IMR-90 (cell line): ENCODE data around the gene CABP7. TPM values are rescaled to one million over a fixed set of nuclear protein-coding genes. Genes with fewer than 3 reads are reported as not detected.

Source experiments
- ATAC-seq: fragments of 200-7000 bp; cut with Tn5 transposase; 2 replicates; pipeline ENCODE4 v1.9.1; 2020; ENCODE audit warnings: low read depth, mild to moderate bottlenecking, moderate library complexity
- BruUV-seq: library from RNA; stranded (reverse); fragments of 400-500 nt; replicated peaks from 2 replicates; lab custom pipeline; 2021; lab: Mats Ljungman, UMichigan
- CTCF ChIA-PET: fragments of 300-600 bp; formaldehyde crosslinking; extraction: SDS; loops from one replicate; lab custom pipeline; 2021; ENCODE audit warnings: antibody characterized with exemption; lab: Yijun Ruan, JAX
- POLR2A ChIA-PET: fragments of 300-600 bp; sonication (Branson Sonifier 250); formaldehyde crosslinking; loops from one replicate; lab custom pipeline; 2022; ENCODE audit warnings: antibody characterized with exemption; ENCODE audit not compliant: unreplicated experiment; lab: Charles Lee
- DNase-seq: peaks from one replicate; pipeline ENCODE4 v3.0.0; 2013
- H2AFZ ChIP-seq: replicated peaks from 2 replicates; pipeline ENCODE3; 2013; ENCODE audit warnings: low read length, mild to moderate bottlenecking; ENCODE audit not compliant: poor library complexity
- H2AK5ac ChIP-seq: 2 replicates; pipeline ENCODE4 v1.6.1; 2013; ENCODE audit warnings: low read depth, low read length, inconsistent platforms
- H2AK9ac ChIP-seq: replicated peaks from 2 replicates; pipeline ENCODE3; 2013; ENCODE audit warnings: mild to moderate bottlenecking, low read depth, low read length, moderate library complexity; ENCODE audit not compliant: poor library complexity
- H2BK120ac ChIP-seq: 2 replicates; pipeline ENCODE4 v1.6.1; 2013; ENCODE audit warnings: low read depth, low read length, inconsistent platforms
- H2BK15ac ChIP-seq: 3 replicates; pipeline ENCODE4 v1.6.1; 2013; ENCODE audit warnings: low read depth, low read length, inconsistent platforms
- H2BK20ac ChIP-seq: 2 replicates; pipeline ENCODE4 v1.6.1; 2013; ENCODE audit warnings: low read depth, mild to moderate bottlenecking, inconsistent platforms, low read length, moderate library complexity
- H2BK5ac ChIP-seq: 2 replicates; pipeline ENCODE4 v1.6.1; 2013; ENCODE audit warnings: mild to moderate bottlenecking, low read depth, low read length, inconsistent platforms; ENCODE audit not compliant: poor library complexity, severe bottlenecking
- H3K14ac ChIP-seq: replicated peaks from 2 replicates; pipeline ENCODE4 v1.6.1; 2013; ENCODE audit warnings: low read depth, low read length, inconsistent platforms
- H3K18ac ChIP-seq: 2 replicates; pipeline ENCODE4 v1.6.1; 2013; ENCODE audit warnings: low read depth, low read length, control low read depth
- H3K23ac ChIP-seq: 2 replicates; pipeline ENCODE4 v1.6.1; 2013; ENCODE audit warnings: low read depth, low read length, inconsistent platforms
- H3K27ac ChIP-seq: 2 replicates; pipeline ENCODE4 v1.5.1; 2013; ENCODE audit warnings: mild to moderate bottlenecking, control low read depth, low read length; ENCODE audit not compliant: insufficient read depth
- H3K27me3 ChIP-seq: 2 replicates; pipeline ENCODE4 v1.6.1; 2013; ENCODE audit warnings: low read length; ENCODE audit not compliant: control insufficient read depth, insufficient read depth
- H3K36me3 ChIP-seq: 2 replicates; pipeline ENCODE4 v1.6.1; 2013; ENCODE audit warnings: low read length, mixed read lengths; ENCODE audit not compliant: control insufficient read depth, insufficient read depth
- H3K4ac ChIP-seq: 2 replicates; pipeline ENCODE4 v1.6.1; 2013; ENCODE audit warnings: low read depth, low read length, inconsistent platforms
- H3K4me1 ChIP-seq: 2 replicates; pipeline ENCODE4 v1.6.1; 2013; ENCODE audit warnings: low read length, mixed read lengths; ENCODE audit not compliant: control insufficient read depth, insufficient read depth
- H3K4me2 ChIP-seq: 2 replicates; pipeline ENCODE4 v1.6.1; 2013; ENCODE audit warnings: low read depth, mild to moderate bottlenecking, control low read depth, low read length, moderate library complexity
- H3K4me3 ChIP-seq: 2 replicates; pipeline ENCODE4 v1.5.1; 2013; ENCODE audit warnings: low read depth, mild to moderate bottlenecking, control low read depth, low read length, moderate library complexity; ENCODE audit not compliant: insufficient read depth
- H3K56ac ChIP-seq: 2 replicates; pipeline ENCODE4 v1.6.1; 2013; ENCODE audit warnings: low read length, inconsistent platforms; ENCODE audit not compliant: insufficient read depth; ENCODE audit errors: extremely low read depth
- H3K79me1 ChIP-seq, 2 experiments: 2 replicates each; pipeline ENCODE4 v1.6.1; 2013; ENCODE audit warnings: low read length in 2 of 2, inconsistent platforms in 1 of 2, low read depth in 1 of 2
- H3K9ac ChIP-seq: 2 replicates; pipeline ENCODE4 v1.6.1; 2013; ENCODE audit warnings: low read depth, low read length, control low read depth
- H3K9me1 ChIP-seq: 2 replicates; pipeline ENCODE4 v1.6.1; 2013; ENCODE audit warnings: low read length, inconsistent platforms; ENCODE audit not compliant: insufficient read depth
- H3K9me3 ChIP-seq: 2 replicates; pipeline ENCODE4 v1.6.1; 2013; ENCODE audit warnings: low read length; ENCODE audit not compliant: control insufficient read depth, insufficient read depth
- H4K20me1 ChIP-seq: 2 replicates; pipeline ENCODE4 v1.6.1; 2013; ENCODE audit warnings: low read length, inconsistent platforms; ENCODE audit not compliant: insufficient read depth
- H4K5ac ChIP-seq: 2 replicates; pipeline ENCODE4 v1.6.1; 2013; ENCODE audit warnings: mild to moderate bottlenecking, low read depth, low read length, control low read depth
- H4K8ac ChIP-seq, 2 experiments: 2 replicates each; pipeline ENCODE4 v1.6.1; 2013; ENCODE audit warnings: low read depth in 2 of 2, low read length in 2 of 2, control low read depth in 1 of 2, inconsistent platforms in 1 of 2
- H4K91ac ChIP-seq: 2 replicates; pipeline ENCODE4 v1.6.1; 2013; ENCODE audit warnings: low read depth, low read length, inconsistent platforms; ENCODE audit not compliant: insufficient read depth
- BHLHE40 ChIP-seq: fragments of 150-350 bp; IDR thresholded peaks from 2 replicates; pipeline ENCODE4 v1.6.1; 2016; ENCODE audit warnings: mild to moderate bottlenecking, low read depth, low read length
- CEBPB ChIP-seq: IDR thresholded peaks from 2 replicates; pipeline ENCODE4 v1.6.1; 2012; ENCODE audit warnings: low read depth, low read length, improper control_type of control experiment
- CHD1 ChIP-seq: IDR thresholded peaks from 2 replicates; pipeline ENCODE4 v1.6.1; 2012; ENCODE audit warnings: low read depth, low read length, improper control_type of control experiment
- MAFK ChIP-seq: IDR thresholded peaks from 2 replicates; pipeline ENCODE4 v1.6.1; 2012; ENCODE audit warnings: low read depth, low read length, improper control_type of control experiment
- NFE2L2 ChIP-seq: fragments of 150-350 bp; IDR thresholded peaks from 2 replicates; pipeline ENCODE4 v1.6.1; 2016; ENCODE audit warnings: low read depth, mild to moderate bottlenecking, low read length
- RAD21 ChIP-seq: IDR thresholded peaks from 2 replicates; pipeline ENCODE4 v1.6.1; 2012; ENCODE audit warnings: low read length, improper control_type of control experiment
- RCOR1 ChIP-seq: IDR thresholded peaks from 2 replicates; pipeline ENCODE4 v1.6.1; 2012; ENCODE audit warnings: mild to moderate bottlenecking, low read length, improper control_type of control experiment; ENCODE audit not compliant: insufficient replicate concordance
- SMC3 ChIP-seq: fragments of 150-350 bp; IDR thresholded peaks from 2 replicates; pipeline ENCODE4 v1.6.1; 2016; ENCODE audit warnings: low read depth, mild to moderate bottlenecking, antibody characterized with exemption, low read length, moderate library complexity
- WGBS, 2 experiments: methylation state at CpG; one replicate each; pipeline versions ENCODE4 v1.1.5 to v1.1.7; 2013; ENCODE audit warnings: missing lambda C conversion rate in 2 of 2; ENCODE audit not compliant: insufficient read length in 1 of 2; ENCODE audit errors: extremely low coverage in 2 of 2; 5-methylcytosine and 5-hydroxymethylcytosine counted together
- dilution Hi-C: fragments of 300-500 bp; cut with HindIII; formaldehyde crosslinking; loops from one replicate; pipeline ENCODE4 v1.14.3; 2018; ENCODE audit warnings: low sequenced_read_pairs; ENCODE audit not compliant: unreplicated experiment
- in situ Hi-C: fragments of 300-500 bp; cut with MboI; formaldehyde crosslinking; loops from 3 replicates; pipeline ENCODE4 v1.14.3; 2019; ENCODE audit warnings: low sequenced_read_pairs, inconsistent platforms, mixed read lengths
- intact Hi-C: fragments of 100-400 bp; cut with micrococcal nuclease; formaldehyde crosslinking; loops from 2 replicates; pipeline ENCODE4 v1.10.0; 2022
- polyA plus RNA-seq, 3 experiments: library from polyadenylated mRNA; depleted of rRNA; stranded (reverse); fragments of >200 nt; gene quantifications; 2 replicates each; pipeline ENCODE4 v1.2.3, GENCODE V29; 2012; ENCODE audit warnings: low replicate concordance in 1 of 3
- total RNA-seq: library from RNA; depleted of rRNA; stranded (reverse); fragments of >200 nt; gene quantifications from 2 replicates; pipeline ENCODE4 v1.2.3, GENCODE V29; 2012
- TF ChIP-seq, protein P1 (sequence below): fragments of 150-350 bp; IDR thresholded peaks from 2 replicates; pipeline ENCODE4 v1.6.1; 2016; ENCODE audit warnings: low read depth, mild to moderate bottlenecking, low read length, moderate library complexity, borderline replicate concordance
- TF ChIP-seq, protein P2 (sequence below): conservative IDR thresholded peaks from 2 replicates; pipeline ENCODE4 v1.5.1; 2012; ENCODE audit warnings: mild to moderate bottlenecking, low read depth, low read length, improper control_type of control experiment
- TF ChIP-seq, protein P3 (sequence below): fragments of 150-350 bp; IDR thresholded peaks from 2 replicates; pipeline ENCODE4 v1.6.1; 2017; ENCODE audit warnings: mild to moderate bottlenecking, antibody characterized with exemption, low read length, low read depth

Gene CABP7
- total and polyA plus RNA-seq, 2 of the 4 experiments (the other 2 are of a cell fraction), result under 0.01 to 0.03 TPM

DNA sequence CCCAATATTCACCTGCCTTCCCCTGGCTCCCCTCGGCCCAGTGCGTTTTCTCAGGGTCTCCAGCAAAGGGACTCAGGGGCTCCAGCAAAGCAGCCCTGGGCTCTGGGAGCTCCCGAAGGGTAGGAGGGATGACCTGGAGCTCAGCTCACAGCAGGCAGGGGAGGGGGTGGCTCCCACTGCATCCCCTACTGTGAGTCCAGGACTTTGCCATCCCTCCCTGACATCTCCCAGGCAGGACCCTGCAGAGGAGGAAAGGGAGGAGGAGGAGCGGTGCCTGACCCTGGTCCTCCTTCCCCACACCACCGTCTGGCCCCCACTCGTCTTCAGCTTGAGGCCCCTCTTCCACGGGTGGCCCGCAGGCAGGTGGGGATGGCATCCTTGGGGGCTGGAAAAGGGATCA is 5.0 kb downstream of the CABP7 start:
- BruUV-seq, result no TSS peak
- H3K18ac ChIP-seq, result no peak overlapping the region
- H3K9me3 ChIP-seq, result no peaks in the 10 kb centered on the region
- H3K4ac ChIP-seq, result no peak overlapping the region
- no peak overlapping the region for H2AK9ac ChIP-seq
- POLR2A ChIA-PET, result interaction anchor here (0.6 kb wide), 1 partner anchor 482 kb away, joined by 3 read pairs; no protein-coding TSS in a partner anchor
- no peak overlapping the region for H3K23ac ChIP-seq
- intact Hi-C loops, result no loop called here
- H2AFZ ChIP-seq, result peak overlapping the region; percentile 48
- WGBS, 2 experiments, result no CpG with 5 or more reads among the region's 8 CpGs
- no peak overlapping the region for H3K27ac ChIP-seq
- no peaks in the 10 kb centered on the region; the same call in 1 of the 2 replicates for H3K4me1 ChIP-seq
- no peak overlapping the region for H4K5ac ChIP-seq
- in situ Hi-C loops, result no loop called here
- DNase-seq (no peak), ATAC-seq (no peak)
- CTCF ChIA-PET, result no interaction called here
- H4K8ac ChIP-seq, result no peak overlapping the region
- no peak overlapping the region for H2BK15ac ChIP-seq
- H3K9ac ChIP-seq, result no peak overlapping the region
- H3K9me1 ChIP-seq, result no peaks in the 10 kb centered on the region
- H3K4me3 ChIP-seq, result no peak overlapping the region
- no peaks in the 10 kb centered on the region for H3K79me1 ChIP-seq
- H3K27me3 ChIP-seq, result peaks cover 53% of the 10 kb centered on the region
- H2BK5ac ChIP-seq, result no peak overlapping the region
- no peak overlapping the region for H3K14ac ChIP-seq
- H4K20me1 ChIP-seq, result peaks cover 3% of the 10 kb centered on the region
- no peaks in the 10 kb centered on the region for H3K36me3 ChIP-seq
- H3K4me2 ChIP-seq, result no peak overlapping the region
- H3K56ac ChIP-seq, result no peak overlapping the region
- H2BK120ac ChIP-seq, result no peak overlapping the region
- H4K91ac ChIP-seq, result no peak overlapping the region
- TF ChIP-seq RAD21 (no peak), CHD1 (no peak), RCOR1 (no peak), CEBPB (no peak), NFE2L2 (no peak), SMC3 (no peak), MAFK (no peak), BHLHE40 (no peak)
- TF ChIP-seq, protein P1, sequence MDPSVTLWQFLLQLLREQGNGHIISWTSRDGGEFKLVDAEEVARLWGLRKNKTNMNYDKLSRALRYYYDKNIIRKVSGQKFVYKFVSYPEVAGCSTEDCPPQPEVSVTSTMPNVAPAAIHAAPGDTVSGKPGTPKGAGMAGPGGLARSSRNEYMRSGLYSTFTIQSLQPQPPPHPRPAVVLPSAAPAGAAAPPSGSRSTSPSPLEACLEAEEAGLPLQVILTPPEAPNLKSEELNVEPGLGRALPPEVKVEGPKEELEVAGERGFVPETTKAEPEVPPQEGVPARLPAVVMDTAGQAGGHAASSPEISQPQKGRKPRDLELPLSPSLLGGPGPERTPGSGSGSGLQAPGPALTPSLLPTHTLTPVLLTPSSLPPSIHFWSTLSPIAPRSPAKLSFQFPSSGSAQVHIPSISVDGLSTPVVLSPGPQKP, result no peak
- TF ChIP-seq, protein P2, sequence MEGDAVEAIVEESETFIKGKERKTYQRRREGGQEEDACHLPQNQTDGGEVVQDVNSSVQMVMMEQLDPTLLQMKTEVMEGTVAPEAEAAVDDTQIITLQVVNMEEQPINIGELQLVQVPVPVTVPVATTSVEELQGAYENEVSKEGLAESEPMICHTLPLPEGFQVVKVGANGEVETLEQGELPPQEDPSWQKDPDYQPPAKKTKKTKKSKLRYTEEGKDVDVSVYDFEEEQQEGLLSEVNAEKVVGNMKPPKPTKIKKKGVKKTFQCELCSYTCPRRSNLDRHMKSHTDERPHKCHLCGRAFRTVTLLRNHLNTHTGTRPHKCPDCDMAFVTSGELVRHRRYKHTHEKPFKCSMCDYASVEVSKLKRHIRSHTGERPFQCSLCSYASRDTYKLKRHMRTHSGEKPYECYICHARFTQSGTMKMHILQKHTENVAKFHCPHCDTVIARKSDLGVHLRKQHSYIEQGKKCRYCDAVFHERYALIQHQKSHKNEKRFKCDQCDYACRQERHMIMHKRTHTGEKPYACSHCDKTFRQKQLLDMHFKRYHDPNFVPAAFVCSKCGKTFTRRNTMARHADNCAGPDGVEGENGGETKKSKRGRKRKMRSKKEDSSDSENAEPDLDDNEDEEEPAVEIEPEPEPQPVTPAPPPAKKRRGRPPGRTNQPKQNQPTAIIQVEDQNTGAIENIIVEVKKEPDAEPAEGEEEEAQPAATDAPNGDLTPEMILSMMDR, result no peak
- TF ChIP-seq, protein P3, sequence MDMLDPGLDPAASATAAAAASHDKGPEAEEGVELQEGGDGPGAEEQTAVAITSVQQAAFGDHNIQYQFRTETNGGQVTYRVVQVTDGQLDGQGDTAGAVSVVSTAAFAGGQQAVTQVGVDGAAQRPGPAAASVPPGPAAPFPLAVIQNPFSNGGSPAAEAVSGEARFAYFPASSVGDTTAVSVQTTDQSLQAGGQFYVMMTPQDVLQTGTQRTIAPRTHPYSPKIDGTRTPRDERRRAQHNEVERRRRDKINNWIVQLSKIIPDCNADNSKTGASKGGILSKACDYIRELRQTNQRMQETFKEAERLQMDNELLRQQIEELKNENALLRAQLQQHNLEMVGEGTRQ, result no peak
- dilution Hi-C loops, result no loop called here
- no peak overlapping the region for H2BK20ac ChIP-seq
- H2AK5ac ChIP-seq, result no peak overlapping the region
